H1 (cell line): ENCODE results near the gene VWF. TPM values are rescaled to one million over a fixed set of nuclear protein-coding genes. Genes with fewer than 3 reads are reported as not detected.

Experiments
- CTCF ChIA-PET: fragments of 300-600 bp; sonication (Branson Sonifier 250); formaldehyde crosslinking; loops from one replicate; lab custom pipeline; 2021; ENCODE audit not compliant: partially characterized antibody; lab: Charles Lee
- POLR2A ChIA-PET: fragments of 300-600 bp; sonication (Branson Sonifier 250); formaldehyde crosslinking; loops from one replicate; lab custom pipeline; 2021; ENCODE audit warnings: inconsistent platforms; ENCODE audit not compliant: partially characterized antibody; lab: Charles Lee
- DNase-seq, 2 experiments: peaks; one replicate each; pipeline versions ENCODE4 v3.0.0 to v3.0.0-alpha.2; 2010 to 2022; ENCODE audit warnings: low spot score in 2 of 2, low read depth in 1 of 2, mixed read lengths in 1 of 2
- FAIRE-seq: peaks from 2 replicates; lab custom pipeline; 2011; peaks lifted over from hg19 to GRCh38; lab: Jason Lieb, UNC
- H2AFZ ChIP-seq: 2 replicates; pipeline ENCODE4 v1.8.1; 2012; ENCODE audit warnings: low read length, inconsistent platforms
- H2AK5ac ChIP-seq: 2 replicates; pipeline ENCODE4 v1.6.1; 2013; ENCODE audit warnings: low read depth, low read length
- H2BK120ac ChIP-seq: replicated peaks from 2 replicates; pipeline ENCODE3; 2013; ENCODE audit warnings: low read depth, low read length, inconsistent platforms
- H2BK12ac ChIP-seq: 2 replicates; pipeline ENCODE4 v1.6.1; 2013; ENCODE audit warnings: low read depth, low read length
- H2BK15ac ChIP-seq: 2 replicates; pipeline ENCODE4 v1.6.1; 2013; ENCODE audit warnings: low read length
- H2BK20ac ChIP-seq: 2 replicates; pipeline ENCODE4 v1.6.1; 2013; ENCODE audit warnings: low read length
- H2BK5ac ChIP-seq: 2 replicates; pipeline ENCODE4 v1.6.1; 2013; ENCODE audit warnings: low read depth, low read length
- H3K14ac ChIP-seq: 2 replicates; pipeline ENCODE4 v1.6.1; 2013; ENCODE audit warnings: inconsistent platforms; ENCODE audit not compliant: insufficient read length
- H3K18ac ChIP-seq: 2 replicates; pipeline ENCODE4 v1.6.1; 2013; ENCODE audit warnings: low read length; ENCODE audit errors: extremely low read depth
- H3K23ac ChIP-seq: 2 replicates; pipeline ENCODE4 v1.6.1; 2013; ENCODE audit warnings: inconsistent platforms; ENCODE audit not compliant: insufficient read length
- H3K23me2 ChIP-seq: 2 replicates; pipeline ENCODE4 v1.6.1; 2013; ENCODE audit warnings: low read depth, low read length
- H3K27ac ChIP-seq: 2 replicates; pipeline ENCODE4 v1.6.1; 2011; ENCODE audit warnings: low read depth, low read length, inconsistent platforms
- H3K27me3 ChIP-seq, 4 experiments: replicated peaks in 1 of 4; 1 replicate in 1 of 4; 2 replicates in 3 of 4; pipeline versions ENCODE4 v1.6.1 to v1.8.1; 2011 to 2013; ENCODE audit warnings: low read length in 3 of 4, mild to moderate bottlenecking in 3 of 4, inconsistent platforms in 2 of 4, mixed read lengths in 2 of 4, moderate library complexity in 1 of 4; ENCODE audit not compliant: control insufficient read depth in 3 of 4, insufficient read depth in 3 of 4; ENCODE audit errors: extremely low read depth in 1 of 4
- H3K36me3 ChIP-seq, 4 experiments: 2 replicates each; pipeline versions ENCODE4 v1.6.1 to v1.8.1; 2011 to 2013; ENCODE audit warnings: mild to moderate bottlenecking in 4 of 4, low read length in 3 of 4, moderate library complexity in 2 of 4, control low read depth in 1 of 4, inconsistent platforms in 1 of 4; ENCODE audit not compliant: insufficient read depth in 4 of 4, control insufficient read depth in 2 of 4
- H3K4ac ChIP-seq: replicated peaks from 2 replicates; pipeline ENCODE3; 2013; ENCODE audit warnings: low read length, low read depth, mixed read lengths, inconsistent platforms; ENCODE audit not compliant: insufficient read length
- H3K4me1 ChIP-seq, 4 experiments: replicated peaks in 1 of 4; 1 replicate in 1 of 4; 2 replicates in 3 of 4; pipeline versions ENCODE4 v1.6.1 to v1.8.1; 2011 to 2013; ENCODE audit warnings: low read length in 3 of 4, inconsistent platforms in 2 of 4, mixed read lengths in 1 of 4; ENCODE audit not compliant: insufficient read depth in 4 of 4, control insufficient read depth in 3 of 4
- H3K4me2 ChIP-seq, 2 experiments: 2 replicates each; pipeline versions ENCODE4 v1.6.1 to v1.8.1; 2011 to 2013; ENCODE audit warnings: low read depth in 2 of 2, low read length in 2 of 2, control low read depth in 1 of 2, inconsistent platforms in 1 of 2, mild to moderate bottlenecking in 1 of 2; ENCODE audit not compliant: insufficient read depth in 1 of 2
- H3K4me3 ChIP-seq, 4 experiments: fragments of 200-600, 300-600 bp in 1 of 4; sonication (generic), shearing (Covaris generic), sonication (Bioruptor Twin) in 1 of 4; 2 replicates each; pipeline versions ENCODE4 v1.5.1 to v1.8.1; 2011 to 2016; ENCODE audit warnings: low read length in 4 of 4, low read depth in 3 of 4, control low read depth in 2 of 4, inconsistent platforms in 2 of 4, mild to moderate bottlenecking in 2 of 4, mixed read lengths in 1 of 4, moderate library complexity in 1 of 4; ENCODE audit not compliant: insufficient read depth in 2 of 4; ENCODE audit errors: extremely low read depth in 1 of 4
- H3K56ac ChIP-seq: replicated peaks from 2 replicates; pipeline ENCODE3; 2013; ENCODE audit warnings: low read depth, mild to moderate bottlenecking, mixed read lengths, low read length, inconsistent platforms; ENCODE audit not compliant: insufficient read length
- H3K79me1 ChIP-seq: 2 replicates; pipeline ENCODE4 v1.6.1; 2013; ENCODE audit warnings: low read depth, low read length, control low read depth
- H3K79me2 ChIP-seq, 2 experiments: 2 replicates each; pipeline versions ENCODE4 v1.6.1 to v1.8.1; 2012 to 2013; ENCODE audit warnings: low read length in 2 of 2, mild to moderate bottlenecking in 2 of 2, inconsistent platforms in 1 of 2; ENCODE audit not compliant: insufficient read depth in 2 of 2, control insufficient read depth in 1 of 2
- H3K9ac ChIP-seq, 4 experiments: replicated peaks in 1 of 4; 1 replicate in 1 of 4; 2 replicates in 3 of 4; pipeline versions ENCODE4 v1.6.1 to v1.8.1; 2011 to 2013; ENCODE audit warnings: low read depth in 3 of 4, low read length in 3 of 4, control low read depth in 2 of 4, mild to moderate bottlenecking in 2 of 4, moderate library complexity in 2 of 4, inconsistent platforms in 1 of 4; ENCODE audit errors: extremely low read depth in 1 of 4
- H3K9me3 ChIP-seq, 2 experiments: 2 replicates each; pipeline versions ENCODE4 v1.6.1 to v1.8.1; 2012 to 2013; ENCODE audit warnings: mild to moderate bottlenecking in 2 of 2, moderate library complexity in 2 of 2, control low read depth in 1 of 2, inconsistent platforms in 1 of 2, low read depth in 1 of 2, low read length in 1 of 2, mixed read lengths in 1 of 2; ENCODE audit not compliant: insufficient read depth in 2 of 2
- H4K20me1 ChIP-seq, 2 experiments: replicated peaks in 1 of 2; 2 replicates each; pipeline versions ENCODE3 to v1.8.1; 2011 to 2013; ENCODE audit warnings: inconsistent platforms in 2 of 2, low read length in 2 of 2, mild to moderate bottlenecking in 1 of 2; ENCODE audit not compliant: insufficient read depth in 2 of 2, control insufficient read depth in 1 of 2
- H4K5ac ChIP-seq: 2 replicates; pipeline ENCODE4 v1.6.1; 2013; ENCODE audit warnings: low read length, low read depth, mixed read lengths, inconsistent platforms; ENCODE audit not compliant: insufficient read length
- H4K8ac ChIP-seq: 2 replicates; pipeline ENCODE4 v1.8.0; 2013; ENCODE audit warnings: mild to moderate bottlenecking, moderate library complexity, low read length, inconsistent platforms; ENCODE audit not compliant: insufficient read depth; ENCODE audit errors: extremely low read depth
- H4K91ac ChIP-seq: replicated peaks from 2 replicates; pipeline ENCODE3; 2013; ENCODE audit warnings: low read length, mixed read lengths, inconsistent platforms; ENCODE audit not compliant: insufficient read length
- FOSL1 ChIP-seq: IDR thresholded peaks from 2 replicates; pipeline ENCODE4 v1.6.1; 2011; ENCODE audit warnings: mild to moderate bottlenecking, low read depth, low read length, moderate library complexity; ENCODE audit not compliant: insufficient read depth
- HDAC2 ChIP-seq, 2 experiments: fragments of 300-600 bp in 1 of 2; sonication (generic) in 1 of 2; IDR thresholded peaks; 2 replicates each; pipeline ENCODE4 v1.6.1; 2011 to 2012; ENCODE audit warnings: low read depth in 2 of 2, low read length in 2 of 2, mild to moderate bottlenecking in 2 of 2, moderate library complexity in 2 of 2, borderline replicate concordance in 1 of 2, inconsistent platforms in 1 of 2
- SP1 ChIP-seq: IDR thresholded peaks from 2 replicates; pipeline ENCODE4 v1.6.1; 2011; ENCODE audit warnings: low read depth, low read length
- TAF1 ChIP-seq: IDR thresholded peaks from 2 replicates; pipeline ENCODE4 v1.6.1; 2011; ENCODE audit warnings: mild to moderate bottlenecking, low read depth, low read length
- ZNF274 ChIP-seq: IDR thresholded peaks from 2 replicates; pipeline ENCODE4 v1.7.0; 2012; ENCODE audit warnings: low read length, borderline replicate concordance; ENCODE audit errors: extremely low read depth
- WGBS, 2 experiments: shearing (Covaris generic) in 1 of 2; methylation state at CpG; one replicate each; pipeline versions ENCODE4 v1.1.6 to v1.1.7; 2013 to 2015; ENCODE audit warnings: low lambda C conversion rate in 2 of 2, mixed read lengths in 2 of 2, inconsistent platforms in 1 of 2, low coverage in 1 of 2, missing lambda C conversion rate in 1 of 2; ENCODE audit not compliant: insufficient replicate concordance in 2 of 2, insufficient coverage in 1 of 2, insufficient read length in 1 of 2; ENCODE audit errors: extremely low coverage in 1 of 2, missing lambda C conversion rate in 1 of 2; 5-methylcytosine and 5-hydroxymethylcytosine counted together
- polyA plus RNA-seq, 7 experiments: library from polyadenylated mRNA; depleted of rRNA in 3 of 7; stranded (reverse) in 5 of 7; unstranded in 2 of 7; fragments of >200 nt in 5 of 7; fragments of 200-250 nt in 2 of 7; gene quantifications; 1 replicate in 5 of 7; 2 replicates in 1 of 7; 4 replicates in 1 of 7; pipeline versions ENCODE4 v1.2.1 to v1.2.3, GENCODE V29; 2011 to 2013; ENCODE audit warnings: missing spikeins in 2 of 7, mixed read lengths in 2 of 7
- total RNA-seq: library from RNA; stranded (reverse); fragmentation: NEBNext Ultra II Directional; extraction: Animal tissue kit (Norgen Biotek cat#: 25700); gene quantifications from 2 replicates; pipeline ENCODE4 v1.2.1, GENCODE V29; 2021
- TF ChIP-seq, protein P1 (sequence below): IDR thresholded peaks from 2 replicates; pipeline ENCODE4 v1.6.1; 2011; ENCODE audit warnings: low read depth, mild to moderate bottlenecking, low read length; ENCODE audit not compliant: insufficient read depth

The VWF gene
- total and polyA plus RNA-seq, 2 of the 8 experiments (the other 6 are each of a cell fraction or from before 2014, with no cell fraction given), result 0.39 to 0.60 TPM

DNA sequence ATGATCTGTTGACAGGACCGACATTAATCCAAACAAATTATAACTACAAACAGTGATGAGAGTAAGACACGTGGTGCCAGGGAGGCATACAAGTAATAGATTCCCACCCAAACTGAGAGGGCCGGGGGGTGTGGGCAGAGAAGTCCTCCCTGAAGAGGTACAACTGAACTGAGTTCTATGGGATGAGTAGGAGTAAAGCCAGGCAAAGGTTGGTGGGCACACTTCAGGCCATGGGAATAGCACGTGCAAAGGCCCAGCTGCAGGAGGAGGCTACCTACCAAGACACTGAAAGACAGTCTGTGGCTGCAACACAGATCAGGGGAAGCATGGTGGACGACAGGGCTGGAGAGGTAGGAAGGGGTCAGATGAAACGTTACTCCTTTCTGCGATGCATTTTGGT is 22.0 kb upstream of the VWF start:
- Histone ChIP-seq H3K14ac (no peak overlapping the region), H3K9ac (no peak overlapping the region), H3K79me1 (no peaks in the 10 kb centered on the region), H2AK5ac (no peak overlapping the region), H2BK15ac (no peak overlapping the region), H3K4me3 (no peak overlapping the region), H4K91ac (no peak overlapping the region), H3K36me3 (no peaks in the 10 kb centered on the region)
- no peak for FAIRE-seq
- TF ChIP-seq TAF1, result no peak
- TF ChIP-seq SP1, result no peak
- TF ChIP-seq HDAC2 (IDR thresholded peaks at IDR 0.05; ENCODE audit: borderline replicate concordance in 1 of 2, low read depth in 2 of 2, low read length in 2 of 2), result no peak
- TF ChIP-seq, protein P1, sequence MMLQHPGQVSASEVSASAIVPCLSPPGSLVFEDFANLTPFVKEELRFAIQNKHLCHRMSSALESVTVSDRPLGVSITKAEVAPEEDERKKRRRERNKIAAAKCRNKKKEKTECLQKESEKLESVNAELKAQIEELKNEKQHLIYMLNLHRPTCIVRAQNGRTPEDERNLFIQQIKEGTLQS, result no peak
- no peak for TF ChIP-seq ZNF274
- TF ChIP-seq FOSL1, result no peak
- TF ChIP-seq, all 59 proteins: peak for 0
- Histone ChIP-seq H2BK120ac (no peak overlapping the region), H2BK5ac (no peak overlapping the region), H3K56ac (no peak overlapping the region), H4K8ac (no peak overlapping the region; the same call in 1 of the 2 replicates), H4K20me1 (no peaks in the 10 kb centered on the region), H3K27ac (no peak overlapping the region), H2AFZ (no peak overlapping the region), H3K23me2 (no peaks in the 10 kb centered on the region), H3K4me1 (no peaks in the 10 kb centered on the region), H3K23ac (no peak overlapping the region), H3K18ac (no peak overlapping the region), H2BK12ac (no peak overlapping the region), H2BK20ac (no peak overlapping the region), H3K9me3 (no peaks in the 10 kb centered on the region; a peak in 1 of 4 replicates), H3K4me2 (no peak overlapping the region), H3K4ac (no peak overlapping the region), H4K5ac (no peak overlapping the region), H3K79me2 (no peaks in the 10 kb centered on the region), H3K27me3 (no peaks in the 10 kb centered on the region)
- 83% methylated on average over 7 of the region's 7 CpGs; no CpG with 5 or more reads in 1 of the 2 experiments for WGBS, 2 experiments
- ChIA-PET POLR2A (interaction anchor here (0.7 kb wide), 1 partner anchor 8 kb away, joined by 3 read pairs; no protein-coding TSS in a partner anchor), CTCF (interaction anchor here (1.2 kb wide), 1 partner anchor 10 kb away, joined by 3 read pairs; no protein-coding TSS in a partner anchor)
- no peak for DNase-seq
